ENCODE data around the gene PALS1.
A peak's percentile ranks its signal among the peaks of the same experiment; 100 is the strongest.

PALS1 gene

DNA sequence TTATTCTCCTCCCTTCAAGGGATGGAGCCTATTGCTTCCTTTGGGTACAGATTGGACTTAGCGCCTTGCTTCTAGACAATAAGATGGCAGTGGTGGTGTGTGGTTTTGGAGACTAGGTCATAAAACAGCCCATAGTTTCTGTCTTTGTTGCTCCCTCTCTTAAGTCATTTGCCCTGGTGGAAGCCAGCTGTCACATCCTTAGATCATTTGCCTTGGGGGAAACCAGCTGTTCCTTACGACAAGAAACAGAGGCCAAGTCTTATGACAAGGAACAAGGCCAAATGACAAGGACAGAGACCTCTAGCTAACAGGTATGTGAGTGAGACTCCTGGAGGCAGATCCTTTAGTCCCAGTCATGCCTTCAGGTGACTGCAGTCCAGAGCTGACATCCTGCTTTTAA lies 9.2 kb upstream of the PALS1 start:
- no peaks in the 10 kb centered on the region for H3K9me3 ChIP-seq (ENCODE audit: control insufficient read depth in 1 of 2, low read length in 2 of 2)
- no peaks in the 10 kb centered on the region for H3K27me3 ChIP-seq (ENCODE audit: low read depth, low read length)
- H3K36me3 ChIP-seq (ENCODE audit: control insufficient read depth in 1 of 2, insufficient read depth in 2 of 2, low read length in 2 of 2) = no peaks in the 10 kb centered on the region
- H3K27ac ChIP-seq (ENCODE audit: low read length) = no peak overlapping the region
- no peaks in the 10 kb centered on the region for H3K4me1 ChIP-seq (ENCODE audit: control insufficient read depth in 1 of 2, insufficient read depth in 2 of 2, low read length in 2 of 2)
- H3K4me3 ChIP-seq (ENCODE audit: low read depth in 1 of 2, low read length in 2 of 2) = no peak overlapping the region

DNA sequence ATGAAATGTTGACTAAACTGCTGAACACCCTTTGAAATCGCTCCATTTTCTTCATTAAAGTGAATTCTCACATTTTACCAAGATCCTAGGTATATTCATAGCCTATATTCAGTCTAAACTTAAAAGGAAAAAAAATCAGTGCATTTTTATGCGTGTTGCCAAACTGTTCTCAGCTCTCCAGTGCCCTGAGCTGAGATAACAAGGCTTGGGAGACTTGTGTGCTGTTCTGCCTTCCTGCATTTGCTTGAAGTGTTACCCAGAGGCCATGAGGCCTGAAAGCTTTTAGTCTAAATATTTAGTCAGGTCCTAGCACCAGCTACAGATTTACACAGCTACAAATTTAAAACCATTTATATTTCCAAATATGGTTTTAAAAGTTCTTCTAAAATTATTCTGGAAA lies 8.6 kb upstream of the PALS1 start:
- Histone ChIP-seq H3K27ac (ENCODE audit: low read length) (no peak overlapping the region), H3K9me3 (ENCODE audit: control insufficient read depth in 1 of 2, low read length in 2 of 2) (no peaks in the 10 kb centered on the region), H3K4me3 (ENCODE audit: low read depth in 1 of 2, low read length in 2 of 2) (no peak overlapping the region), H3K36me3 (ENCODE audit: control insufficient read depth in 1 of 2, insufficient read depth in 2 of 2, low read length in 2 of 2) (no peaks in the 10 kb centered on the region), H3K4me1 (ENCODE audit: control insufficient read depth in 1 of 2, insufficient read depth in 2 of 2, low read length in 2 of 2) (no peaks in the 10 kb centered on the region), H3K27me3 (ENCODE audit: low read depth, low read length) (no peaks in the 10 kb centered on the region)

DNA sequence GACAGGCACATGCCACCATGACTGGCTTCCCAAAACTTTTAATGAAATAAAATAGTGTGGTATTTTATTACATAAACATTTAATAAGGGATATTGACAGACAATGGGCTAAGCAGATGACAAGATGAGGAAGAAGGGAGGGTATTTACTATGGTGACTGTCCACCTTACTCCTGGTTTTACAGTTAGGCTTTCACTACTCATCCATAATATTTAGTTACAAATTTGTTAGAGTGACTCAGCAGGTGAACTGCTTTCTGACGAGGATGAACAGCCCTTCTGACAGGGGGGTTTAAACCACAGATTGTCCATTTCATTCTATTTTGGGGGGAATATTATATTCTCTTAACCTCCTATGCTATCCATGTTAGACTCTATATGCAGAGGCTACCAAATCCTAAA lies 3.6 kb upstream of the PALS1 start:
- Histone ChIP-seq H3K4me1 (ENCODE audit: control insufficient read depth in 1 of 2, insufficient read depth in 2 of 2, low read length in 2 of 2) (peaks cover 4 to 7% of the 10 kb centered on the region in 2 donors), H3K27me3 (ENCODE audit: low read depth, low read length) (no peaks in the 10 kb centered on the region), H3K27ac (ENCODE audit: low read length) (no peak overlapping the region), H3K4me3 (ENCODE audit: low read depth in 1 of 2, low read length in 2 of 2) (no peak overlapping the region), H3K9me3 (ENCODE audit: control insufficient read depth in 1 of 2, low read length in 2 of 2) (no peaks in the 10 kb centered on the region), H3K36me3 (ENCODE audit: control insufficient read depth in 1 of 2, insufficient read depth in 2 of 2, low read length in 2 of 2) (no peaks in the 10 kb centered on the region)

DNA sequence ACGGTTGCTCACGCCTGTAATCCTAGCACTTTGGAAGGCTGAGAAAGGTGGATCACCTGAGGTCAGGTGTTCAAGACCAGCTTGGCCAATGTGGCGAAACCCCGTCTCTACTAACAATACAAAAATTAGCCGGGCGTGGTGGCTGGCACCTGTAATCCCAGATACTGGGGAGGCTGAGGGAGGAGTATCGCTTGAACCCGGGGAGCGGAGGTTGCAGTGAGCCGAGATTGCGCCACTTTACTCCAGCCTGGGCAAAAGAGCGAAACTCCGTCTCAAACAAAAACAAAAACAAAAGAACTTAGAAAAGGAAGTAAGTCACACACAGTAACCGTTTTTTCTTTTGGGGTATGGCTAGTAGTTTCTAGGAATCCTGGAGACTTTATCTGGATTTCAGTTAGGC lies 1.7 kb upstream of the PALS1 start:
- Histone ChIP-seq H3K4me1 (ENCODE audit: control insufficient read depth in 1 of 2, insufficient read depth in 2 of 2, low read length in 2 of 2) (peaks cover 4 to 19% of the 10 kb centered on the region in 2 donors), H3K4me3 (ENCODE audit: low read depth in 1 of 2, low read length in 2 of 2) (peak overlapping the region in 1 of 2 donors; percentile 91), H3K9me3 (ENCODE audit: control insufficient read depth in 1 of 2, low read length in 2 of 2) (no peaks in the 10 kb centered on the region), H3K36me3 (ENCODE audit: control insufficient read depth in 1 of 2, insufficient read depth in 2 of 2, low read length in 2 of 2) (no peaks in the 10 kb centered on the region), H3K27ac (ENCODE audit: low read length) (no peak overlapping the region), H3K27me3 (ENCODE audit: low read depth, low read length) (no peaks in the 10 kb centered on the region)

DNA sequence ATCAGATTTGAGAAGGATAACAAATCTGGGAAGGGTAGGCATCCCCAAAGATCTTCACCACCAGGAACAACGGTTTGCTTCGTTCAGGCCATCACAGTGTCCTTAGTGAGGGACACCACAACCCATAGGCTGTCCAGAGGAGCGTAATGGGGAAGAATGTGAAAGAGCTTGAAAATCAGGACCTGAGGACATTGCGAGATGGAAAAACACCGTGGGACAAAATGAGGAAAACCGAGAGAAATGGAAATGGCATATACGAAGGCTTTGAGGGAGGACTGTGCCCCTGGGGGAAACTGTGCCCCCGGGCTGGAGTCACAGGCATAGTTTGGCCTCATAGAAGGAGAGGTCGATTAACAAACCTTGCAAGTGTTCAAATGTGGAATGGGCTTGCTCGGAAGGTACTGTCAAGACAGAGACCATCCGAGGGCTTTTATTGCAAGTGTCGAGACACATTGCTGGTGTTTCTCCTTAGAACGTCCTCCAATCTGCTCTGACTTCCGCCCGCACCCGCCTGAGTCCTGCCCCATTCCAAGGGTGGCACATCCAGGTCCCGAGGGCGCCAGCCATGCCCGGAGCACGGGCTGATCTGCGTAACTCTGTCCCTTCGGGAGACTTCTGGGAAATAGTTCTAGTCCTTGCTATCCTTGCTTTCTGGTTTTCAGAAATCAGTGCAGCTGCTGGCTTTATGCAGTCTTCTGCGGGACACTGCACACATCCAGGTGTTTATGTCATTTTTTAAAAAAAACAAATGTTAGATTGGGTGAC lies 885 bp upstream of the PALS1 start:
- Histone ChIP-seq H3K27me3 (ENCODE audit: low read depth, low read length) (no peaks in the 10 kb centered on the region), H3K9me3 (ENCODE audit: control insufficient read depth in 1 of 2, low read length in 2 of 2) (no peaks in the 10 kb centered on the region), H3K4me1 (ENCODE audit: control insufficient read depth in 1 of 2, insufficient read depth in 2 of 2, low read length in 2 of 2) (peaks cover 4 to 19% of the 10 kb centered on the region in 2 donors), H3K4me3 (ENCODE audit: low read depth in 1 of 2, low read length in 2 of 2) (peak overlapping the region; percentile 83 to 91), H3K36me3 (ENCODE audit: control insufficient read depth in 1 of 2, insufficient read depth in 2 of 2, low read length in 2 of 2) (no peaks in the 10 kb centered on the region), H3K27ac (ENCODE audit: low read length) (peak overlapping the region; percentile 92)

DNA sequence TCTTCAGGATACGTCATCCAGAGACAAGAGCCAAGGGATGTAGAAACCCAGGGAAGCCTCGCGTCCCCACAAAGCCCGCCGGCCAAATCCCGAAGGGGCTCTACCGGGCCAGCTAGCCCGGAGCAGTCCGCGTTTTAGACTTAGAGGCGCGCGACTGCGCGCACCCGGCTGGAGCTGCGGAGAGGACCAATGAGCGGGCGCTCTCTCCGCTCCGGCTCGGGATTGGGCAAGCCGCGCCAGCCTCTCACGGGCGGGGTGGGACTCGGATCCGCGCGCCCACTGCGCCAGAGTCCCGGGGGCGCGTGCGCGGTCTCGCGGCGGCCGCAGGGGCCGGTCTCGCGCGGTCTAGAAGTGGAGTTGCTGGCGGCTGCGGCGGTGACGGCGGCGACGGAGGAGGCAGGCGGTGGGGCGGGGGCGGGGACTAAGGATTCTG lies 241 bp upstream of the PALS1 start:
- Histone ChIP-seq H3K9me3 (ENCODE audit: control insufficient read depth in 1 of 2, low read length in 2 of 2) (no peaks in the 10 kb centered on the region), H3K27me3 (ENCODE audit: low read depth, low read length) (no peaks in the 10 kb centered on the region), H3K36me3 (ENCODE audit: control insufficient read depth in 1 of 2, insufficient read depth in 2 of 2, low read length in 2 of 2) (no peaks in the 10 kb centered on the region), H3K27ac (ENCODE audit: low read length) (peak overlapping the region; percentile 92), H3K4me3 (ENCODE audit: low read depth in 1 of 2, low read length in 2 of 2) (peak overlapping the region; percentile 83 to 91), H3K4me1 (ENCODE audit: control insufficient read depth in 1 of 2, insufficient read depth in 2 of 2, low read length in 2 of 2) (peaks cover 4 to 19% of the 10 kb centered on the region in 2 donors)

DNA sequence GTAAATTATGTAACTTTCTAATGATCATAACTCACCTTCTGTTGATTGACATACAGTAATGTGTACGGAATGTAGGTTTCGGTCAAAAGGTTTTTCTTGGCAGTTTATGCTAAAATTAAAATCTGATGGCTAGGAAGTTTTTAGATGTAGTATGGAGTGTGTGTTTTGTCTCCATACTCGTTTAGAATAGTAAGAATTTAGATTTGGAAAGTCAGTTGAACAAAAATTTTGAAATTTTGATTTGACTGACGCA lies 859 bp downstream of the PALS1 start:
- Histone ChIP-seq H3K36me3 (ENCODE audit: control insufficient read depth in 1 of 2, insufficient read depth in 2 of 2, low read length in 2 of 2) (no peaks in the 10 kb centered on the region), H3K27me3 (ENCODE audit: low read depth, low read length) (no peaks in the 10 kb centered on the region), H3K4me1 (ENCODE audit: control insufficient read depth in 1 of 2, insufficient read depth in 2 of 2, low read length in 2 of 2) (peaks cover 4 to 19% of the 10 kb centered on the region in 2 donors), H3K4me3 (ENCODE audit: low read depth in 1 of 2, low read length in 2 of 2) (peak overlapping the region; percentile 74 to 83), H3K9me3 (ENCODE audit: control insufficient read depth in 1 of 2, low read length in 2 of 2) (no peaks in the 10 kb centered on the region), H3K27ac (ENCODE audit: low read length) (peak overlapping the region; percentile 82)

DNA sequence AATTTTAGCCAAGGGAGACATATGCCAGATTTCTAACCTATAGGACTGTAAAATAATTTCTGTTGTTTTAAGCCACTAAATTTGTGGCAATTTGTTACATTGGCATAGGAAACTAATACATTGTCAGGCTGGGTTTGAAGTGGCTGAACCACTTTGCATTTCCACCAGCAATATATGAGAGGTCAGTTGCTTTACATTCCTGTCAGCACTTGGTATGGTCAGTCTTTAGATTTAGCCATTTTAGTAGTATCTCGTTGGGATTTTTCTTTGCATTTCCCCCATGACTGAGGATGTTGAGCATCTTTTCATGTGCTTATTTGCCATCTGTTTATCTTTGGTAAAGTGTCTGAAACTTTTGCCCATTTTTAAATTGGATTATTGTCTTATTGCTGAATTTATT lies 3.9 kb downstream of the PALS1 start:
- no peaks in the 10 kb centered on the region for H3K9me3 ChIP-seq (ENCODE audit: control insufficient read depth in 1 of 2, low read length in 2 of 2)

DNA sequence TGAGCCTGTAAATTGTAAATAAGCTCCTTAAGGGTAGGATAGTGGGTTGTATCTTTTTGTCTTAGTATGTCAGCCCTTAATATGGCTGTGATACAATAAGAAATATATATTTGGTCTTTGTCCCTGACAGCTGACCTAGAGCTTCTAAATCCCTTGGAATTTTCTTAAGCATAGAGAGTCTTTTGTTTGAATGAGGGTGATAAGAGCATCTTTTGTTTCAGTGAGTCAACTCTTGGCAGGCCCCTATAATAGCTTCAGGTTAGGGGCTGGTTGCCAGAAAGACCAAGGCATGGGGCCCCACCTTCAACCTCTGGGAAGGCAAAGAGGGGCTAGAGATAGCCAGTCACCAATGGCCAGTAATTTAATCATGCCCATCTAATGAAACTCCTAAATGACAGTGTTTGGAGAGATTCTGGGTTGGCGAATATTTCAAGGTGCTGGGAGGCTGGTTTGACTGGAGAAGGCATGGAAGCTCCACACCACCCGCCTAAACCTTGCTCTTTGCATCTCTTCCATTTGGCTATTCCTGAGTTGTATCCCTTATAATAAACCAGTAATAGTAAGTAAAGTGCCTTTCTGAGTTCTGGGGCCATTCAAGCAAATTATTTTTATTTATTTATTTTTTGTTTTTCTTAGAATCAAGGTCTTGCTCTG lies 10.5 kb downstream of the PALS1 start:
- no peaks in the 10 kb centered on the region for H3K36me3 ChIP-seq (ENCODE audit: control insufficient read depth in 1 of 2, insufficient read depth in 2 of 2, low read length in 2 of 2)
- peaks cover 5 to 13% of the 10 kb centered on the region in 2 donors for H3K4me1 ChIP-seq (ENCODE audit: control insufficient read depth in 1 of 2, insufficient read depth in 2 of 2, low read length in 2 of 2)
- no peak overlapping the region for H3K27ac ChIP-seq (ENCODE audit: low read length)
- no peak overlapping the region for H3K4me3 ChIP-seq (ENCODE audit: low read depth in 1 of 2, low read length in 2 of 2)
- no peaks in the 10 kb centered on the region for H3K27me3 ChIP-seq (ENCODE audit: low read depth, low read length)
- no peaks in the 10 kb centered on the region for H3K9me3 ChIP-seq (ENCODE audit: control insufficient read depth in 1 of 2, low read length in 2 of 2)

More for the DNA sequence above, 3.9 kb downstream of the PALS1 start:
- Histone ChIP-seq H3K27ac (ENCODE audit: low read length) (no peak overlapping the region), H3K4me3 (ENCODE audit: low read depth in 1 of 2, low read length in 2 of 2) (no peak overlapping the region), H3K36me3 (ENCODE audit: control insufficient read depth in 1 of 2, insufficient read depth in 2 of 2, low read length in 2 of 2) (no peaks in the 10 kb centered on the region), H3K4me1 (ENCODE audit: control insufficient read depth in 1 of 2, insufficient read depth in 2 of 2, low read length in 2 of 2) (peaks cover 3 to 18% of the 10 kb centered on the region in 2 donors), H3K27me3 (ENCODE audit: low read depth, low read length) (no peaks in the 10 kb centered on the region)

DNA sequence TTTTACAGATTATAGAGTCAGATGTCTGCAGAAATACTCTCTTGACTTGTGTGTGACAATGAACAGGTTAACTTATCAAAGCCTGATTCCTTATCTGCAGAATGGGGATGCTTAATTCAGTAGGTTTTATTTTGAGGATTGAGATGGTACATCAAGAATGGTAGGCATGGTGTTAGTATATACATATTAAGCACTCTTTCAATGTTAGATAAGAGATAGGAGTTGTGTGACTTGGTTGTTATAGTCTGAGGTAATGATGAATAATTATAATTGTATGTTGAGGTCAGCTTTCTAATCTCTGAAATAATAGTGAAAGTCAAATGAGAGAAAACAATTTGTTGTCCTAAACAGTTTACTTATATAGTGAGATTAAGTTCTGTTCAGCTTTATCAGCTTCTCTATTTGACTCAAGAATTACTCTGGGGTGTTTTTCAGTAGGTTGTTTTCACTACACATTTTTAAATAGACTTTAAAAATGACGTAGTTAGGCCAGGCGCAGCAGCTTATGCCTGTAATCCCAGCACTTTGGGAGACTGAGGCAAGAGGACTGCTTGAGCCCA lies 11.9 kb downstream of the PALS1 start:
- Histone ChIP-seq H3K4me3 (ENCODE audit: low read depth in 1 of 2, low read length in 2 of 2) (no peak overlapping the region), H3K9me3 (ENCODE audit: control insufficient read depth in 1 of 2, low read length in 2 of 2) (no peaks in the 10 kb centered on the region), H3K36me3 (ENCODE audit: control insufficient read depth in 1 of 2, insufficient read depth in 2 of 2, low read length in 2 of 2) (no peaks in the 10 kb centered on the region), H3K27ac (ENCODE audit: low read length) (no peak overlapping the region), H3K4me1 (ENCODE audit: control insufficient read depth in 1 of 2, insufficient read depth in 2 of 2, low read length in 2 of 2) (peaks cover 5 to 11% of the 10 kb centered on the region in 2 donors), H3K27me3 (ENCODE audit: low read depth, low read length) (no peaks in the 10 kb centered on the region)

DNA sequence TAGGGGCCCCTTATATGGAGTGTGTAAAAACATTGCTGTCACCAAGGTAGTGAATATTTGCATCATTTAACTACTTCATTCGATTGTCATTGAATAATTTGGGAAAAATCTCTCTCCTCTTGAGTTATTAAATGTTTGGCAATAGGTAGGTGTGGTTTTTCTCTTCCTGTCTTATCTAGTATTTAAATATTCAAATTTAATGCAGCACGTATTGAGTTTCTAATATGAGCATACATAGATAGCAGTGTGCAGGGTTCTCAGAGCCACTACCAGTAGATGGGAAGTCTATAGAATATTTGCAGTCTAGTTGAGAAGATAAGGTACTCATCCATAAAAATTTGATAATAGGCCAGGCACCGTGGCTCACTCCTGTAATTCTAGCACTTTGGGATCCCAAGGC lies 16.7 kb downstream of the PALS1 start:
- H3K9me3 ChIP-seq (ENCODE audit: control insufficient read depth in 1 of 2, low read length in 2 of 2) = no peaks in the 10 kb centered on the region
- no peaks in the 10 kb centered on the region for H3K27me3 ChIP-seq (ENCODE audit: low read depth, low read length)
- H3K36me3 ChIP-seq (ENCODE audit: control insufficient read depth in 1 of 2, insufficient read depth in 2 of 2, low read length in 2 of 2) = no peaks in the 10 kb centered on the region
- H3K4me1 ChIP-seq (ENCODE audit: control insufficient read depth in 1 of 2, insufficient read depth in 2 of 2, low read length in 2 of 2) = peaks cover 2 to 12% of the 10 kb centered on the region in 2 donors
- H3K4me3 ChIP-seq (ENCODE audit: low read depth in 1 of 2, low read length in 2 of 2) = no peak overlapping the region
- no peak overlapping the region for H3K27ac ChIP-seq (ENCODE audit: low read length)
